ENCODE measurements around the gene HERPUD1. TPM values are rescaled to one million over a fixed set of nuclear protein-coding genes. Genes with fewer than 3 reads are reported as not detected.

Gene HERPUD1
- total RNA-seq, 4 donors from 2014 or later, result 40.6 to 81.3 (median 43.9) TPM

GRCh38 chr16:56898847-56899246 lies 33.1 kb upstream of the HERPUD1 start:
- H3K27ac ChIP-seq, result no peak overlapping the region
- no peaks in the 10 kb centered on the region for H3K9me3 ChIP-seq
- H3K27me3 ChIP-seq, result peaks cover 0 to 15% (median 0%) of the 10 kb centered on the region in 4 donors
- no peaks in the 10 kb centered on the region for H3K36me3 ChIP-seq
- intact Hi-C loops (cut with DNase I), result no loop called here
- H3K4me1 ChIP-seq, result no peaks in the 10 kb centered on the region
- no peak overlapping the region for H3K4me3 ChIP-seq
- WGBS, 2 donors, result 61 to 66% methylated on average over 8 of the region's 8 CpGs
- TF ChIP-seq, protein P1, sequence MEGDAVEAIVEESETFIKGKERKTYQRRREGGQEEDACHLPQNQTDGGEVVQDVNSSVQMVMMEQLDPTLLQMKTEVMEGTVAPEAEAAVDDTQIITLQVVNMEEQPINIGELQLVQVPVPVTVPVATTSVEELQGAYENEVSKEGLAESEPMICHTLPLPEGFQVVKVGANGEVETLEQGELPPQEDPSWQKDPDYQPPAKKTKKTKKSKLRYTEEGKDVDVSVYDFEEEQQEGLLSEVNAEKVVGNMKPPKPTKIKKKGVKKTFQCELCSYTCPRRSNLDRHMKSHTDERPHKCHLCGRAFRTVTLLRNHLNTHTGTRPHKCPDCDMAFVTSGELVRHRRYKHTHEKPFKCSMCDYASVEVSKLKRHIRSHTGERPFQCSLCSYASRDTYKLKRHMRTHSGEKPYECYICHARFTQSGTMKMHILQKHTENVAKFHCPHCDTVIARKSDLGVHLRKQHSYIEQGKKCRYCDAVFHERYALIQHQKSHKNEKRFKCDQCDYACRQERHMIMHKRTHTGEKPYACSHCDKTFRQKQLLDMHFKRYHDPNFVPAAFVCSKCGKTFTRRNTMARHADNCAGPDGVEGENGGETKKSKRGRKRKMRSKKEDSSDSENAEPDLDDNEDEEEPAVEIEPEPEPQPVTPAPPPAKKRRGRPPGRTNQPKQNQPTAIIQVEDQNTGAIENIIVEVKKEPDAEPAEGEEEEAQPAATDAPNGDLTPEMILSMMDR (IDR thresholded peaks at IDR 0.05), result no peak
- no peak for TF ChIP-seq POLR2A (IDR thresholded peaks at IDR 0.05)
- DNase-seq, result no peak

GRCh38 chr16:56903866-56904265 lies 28.1 kb upstream of the HERPUD1 start:
- Histone ChIP-seq H3K36me3 (no peaks in the 10 kb centered on the region), H3K27ac (no peak overlapping the region), H3K4me3 (no peak overlapping the region), H3K4me1 (no peaks in the 10 kb centered on the region), H3K9me3 (no peaks in the 10 kb centered on the region), H3K27me3 (peaks cover 0 to 15% (median 0%) of the 10 kb centered on the region in 4 donors)
- DNase-seq, result no peak
- TF ChIP-seq, protein P1 (IDR thresholded peaks at IDR 0.05), result no peak
- no peak for TF ChIP-seq POLR2A (IDR thresholded peaks at IDR 0.05)
- intact Hi-C loops (cut with DNase I), result no loop called here
- 97% methylated on average over 2 of the region's 2 CpGs; no CpG with 5 or more reads in 1 of the 2 donors for WGBS, 2 donors

DNA sequence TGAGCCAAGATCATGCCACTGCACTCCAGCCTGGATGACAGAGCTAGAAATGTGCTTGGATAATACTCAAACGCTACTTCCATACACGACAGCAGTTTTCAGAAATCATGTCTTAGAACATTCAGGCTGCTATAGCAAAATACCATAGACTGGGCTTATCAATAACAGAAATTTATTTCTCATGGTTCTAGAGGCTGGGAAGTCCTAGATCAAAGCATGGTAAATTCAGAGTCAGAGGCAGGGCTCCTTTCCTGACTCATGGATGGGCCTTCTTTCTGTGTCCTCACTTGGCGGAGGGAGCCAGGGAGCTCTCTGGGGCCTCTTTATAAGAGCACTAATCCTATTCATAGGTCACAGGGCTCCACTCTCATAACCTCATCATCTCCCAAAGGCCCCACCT lies 24.5 kb upstream of the HERPUD1 start:
- peaks cover 0 to 13% (median 0%) of the 10 kb centered on the region in 4 donors for H3K27me3 ChIP-seq
- no peaks in the 10 kb centered on the region for H3K36me3 ChIP-seq
- 88 to 90% methylated on average over 2 to 3 of the region's 3 CpGs for WGBS, 2 donors
- H3K27ac ChIP-seq, result no peak overlapping the region
- no peaks in the 10 kb centered on the region for H3K9me3 ChIP-seq
- no peak overlapping the region for H3K4me3 ChIP-seq
- TF ChIP-seq POLR2A (IDR thresholded peaks at IDR 0.05), result no peak
- TF ChIP-seq, protein P1 (IDR thresholded peaks at IDR 0.05), result no peak
- DNase-seq, result no peak
- intact Hi-C loops (cut with DNase I), result no loop called here
- H3K4me1 ChIP-seq, result peaks cover 0 to 31% (median 0%) of the 10 kb centered on the region in 3 donors

GRCh38 chr16:56909527-56909979 lies 22.4 kb upstream of the HERPUD1 start:
- no peak for DNase-seq

GRCh38 chr16:56910112-56910511 lies 21.8 kb upstream of the HERPUD1 start:
- Histone ChIP-seq H3K27ac (peak overlapping the region in 2 of 4 donors; percentile 68 to 83), H3K4me3 (no peak overlapping the region), H3K36me3 (no peaks in the 10 kb centered on the region), H3K4me1 (peaks cover 5 to 55% (median 10%) of the 10 kb centered on the region in 3 donors), H3K27me3 (peaks cover 0 to 4% (median 0%) of the 10 kb centered on the region in 4 donors), H3K9me3 (no peaks in the 10 kb centered on the region)
- intact Hi-C loops (cut with DNase I), result no loop called here
- DNase-seq, result no peak
- 80 to 82% methylated on average over 5 of the region's 5 CpGs for WGBS, 2 donors
- no peak for TF ChIP-seq POLR2A (IDR thresholded peaks at IDR 0.05)
- TF ChIP-seq, protein P1 (IDR thresholded peaks at IDR 0.05), result no peak

More at GRCh38 chr16:56909527-56909979, 22.4 kb upstream of the HERPUD1 start:
- 26 to 58% methylated on average over 4 to 7 of the region's 7 CpGs for WGBS, 2 donors
- Histone ChIP-seq H3K9me3 (no peaks in the 10 kb centered on the region), H3K27ac (peak overlapping the region in 1 of 4 donors; percentile 68), H3K4me1 (peaks cover 5 to 50% (median 7%) of the 10 kb centered on the region in 3 donors), H3K4me3 (no peak overlapping the region), H3K36me3 (no peaks in the 10 kb centered on the region), H3K27me3 (peaks cover 0 to 4% (median 0%) of the 10 kb centered on the region in 4 donors)
- intact Hi-C loops (cut with DNase I), result no loop called here
- no peak for TF ChIP-seq POLR2A (IDR thresholded peaks at IDR 0.05)
- TF ChIP-seq, protein P1 (IDR thresholded peaks at IDR 0.05), result no peak

Data from esophagus squamous epithelium (tissue), 5 donors.